ENCODE data around the gene MAP6. TPM values are rescaled to one million over a fixed set of nuclear protein-coding genes. Genes with fewer than 3 reads are reported as not detected.

The MAP6 gene
- total RNA-seq, 3 donors from 2014 or later (not counting 1 experiment from before 2014, with no cell fraction given), result not detected

DNA sequence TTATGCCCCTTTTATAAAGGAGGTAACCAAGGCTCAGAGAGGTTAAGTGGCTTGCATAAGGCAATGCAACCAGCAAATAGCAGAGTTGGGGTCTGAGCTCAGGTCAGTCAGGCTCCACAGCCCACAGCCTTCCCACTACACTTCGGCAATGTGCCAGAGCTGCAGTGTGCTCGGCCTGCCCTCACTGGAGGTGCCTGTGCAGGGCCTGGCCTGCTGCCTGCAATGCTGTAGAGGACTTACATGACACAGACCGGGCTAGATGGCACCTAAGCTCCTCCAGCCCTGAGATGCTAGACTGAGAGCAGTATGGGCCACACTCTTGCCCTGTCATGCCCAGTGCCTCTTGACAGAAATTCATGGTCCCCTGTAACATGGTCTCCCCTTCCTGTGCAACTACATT lies 57.0 kb downstream of the MAP6 start:
- no peaks in the 10 kb centered on the region for H3K9me3 Mint-ChIP-seq
- no peak for ATAC-seq
- H3K4me3 Mint-ChIP-seq, result no peak overlapping the region
- H3K27ac Mint-ChIP-seq, result no peak overlapping the region
- no peak overlapping the region for H3K4me3 ChIP-seq (ENCODE audit: low read length)
- no peak overlapping the region for H3K27ac ChIP-seq (ENCODE audit: low read length)
- WGBS (ENCODE audit: insufficient coverage), result 86% methylated on average over 3 of the region's 3 CpGs
- no peaks in the 10 kb centered on the region for H3K36me3 Mint-ChIP-seq
- intact Hi-C loops (cut with micrococcal nuclease), result no loop called here
- H3K27me3 ChIP-seq (ENCODE audit: control insufficient read depth, insufficient read depth, low read length), result no peaks in the 10 kb centered on the region
- H3K4me1 Mint-ChIP-seq, result no peaks in the 10 kb centered on the region
- no peak for TF ChIP-seq CTCF (IDR thresholded peaks at IDR 0.05)
- no peak for DNase-seq
- peaks cover 4 to 8% of the 10 kb centered on the region in 2 donors for H3K27me3 Mint-ChIP-seq (ENCODE audit: low read depth in 2 of 2)
- no peaks in the 10 kb centered on the region for H3K4me1 ChIP-seq (ENCODE audit: control insufficient read depth, insufficient read depth, low read length)
- no peaks in the 10 kb centered on the region for H3K36me3 ChIP-seq (ENCODE audit: control insufficient read depth, insufficient read depth, low read length)
- H3K9me3 ChIP-seq (ENCODE audit: control insufficient read depth, insufficient read depth, low read length), result no peaks in the 10 kb centered on the region

DNA sequence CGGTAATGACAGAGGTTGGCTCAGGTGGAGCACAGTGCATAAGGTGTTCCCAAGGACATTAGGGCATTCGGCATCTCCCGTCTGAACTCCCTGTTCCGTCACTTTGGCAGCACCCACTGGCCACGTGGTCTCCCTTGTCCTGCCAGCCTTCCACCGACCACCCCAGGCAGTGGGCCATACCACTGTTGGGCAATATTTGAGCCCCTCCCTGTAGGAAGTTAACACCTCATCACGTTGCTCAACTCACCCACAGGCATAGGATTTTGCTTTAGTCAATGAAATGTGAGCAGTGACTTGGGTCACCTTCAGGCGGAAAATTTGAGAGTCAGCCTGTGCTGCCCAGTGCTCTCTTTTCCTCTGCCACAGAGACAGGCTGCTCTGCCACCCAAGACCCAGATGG lies 62.7 kb downstream of the MAP6 start:
- Histone ChIP-seq H3K4me1 (ENCODE audit: control insufficient read depth, insufficient read depth, low read length) (no peaks in the 10 kb centered on the region), H3K27me3 (ENCODE audit: control insufficient read depth, insufficient read depth, low read length) (no peaks in the 10 kb centered on the region), H3K36me3 (ENCODE audit: control insufficient read depth, insufficient read depth, low read length) (no peaks in the 10 kb centered on the region), H3K4me3 (ENCODE audit: low read length) (no peak overlapping the region), H3K9me3 (ENCODE audit: control insufficient read depth, insufficient read depth, low read length) (no peaks in the 10 kb centered on the region), H3K27ac (ENCODE audit: low read length) (no peak overlapping the region)
- TF ChIP-seq CTCF (IDR thresholded peaks at IDR 0.05), result no peak
- H3K9me3 Mint-ChIP-seq, result no peaks in the 10 kb centered on the region
- no peaks in the 10 kb centered on the region for H3K36me3 Mint-ChIP-seq
- peaks cover 12 to 53% of the 10 kb centered on the region in 2 donors for H3K27me3 Mint-ChIP-seq (ENCODE audit: low read depth in 2 of 2)
- intact Hi-C loops (cut with micrococcal nuclease), result no loop called here
- ATAC-seq (no peak), DNase-seq (no peak)
- H3K27ac Mint-ChIP-seq, result no peak overlapping the region
- no peaks in the 10 kb centered on the region for H3K4me1 Mint-ChIP-seq
- H3K4me3 Mint-ChIP-seq, result no peak overlapping the region
- 83% methylated on average over 8 of the region's 8 CpGs for WGBS (ENCODE audit: insufficient coverage)

- ATAC-seq (no peak), DNase-seq (no peak)
- H3K36me3 ChIP-seq (ENCODE audit: control insufficient read depth, insufficient read depth, low read length), result no peaks in the 10 kb centered on the region
- no peak overlapping the region for H3K4me3 Mint-ChIP-seq
- 90% methylated on average over 16 of the region's 16 CpGs for WGBS (ENCODE audit: insufficient coverage)
- H3K27ac ChIP-seq (ENCODE audit: low read length), result no peak overlapping the region
- no peak overlapping the region for H3K27ac Mint-ChIP-seq
- H3K36me3 Mint-ChIP-seq, result no peaks in the 10 kb centered on the region
- H3K4me1 Mint-ChIP-seq, result no peaks in the 10 kb centered on the region
- H3K4me3 ChIP-seq (ENCODE audit: low read length), result no peak overlapping the region
- no peaks in the 10 kb centered on the region for H3K4me1 ChIP-seq (ENCODE audit: control insufficient read depth, insufficient read depth, low read length)
- intact Hi-C loops (cut with micrococcal nuclease), result no loop called here
- no peak for TF ChIP-seq CTCF (IDR thresholded peaks at IDR 0.05)
- H3K9me3 Mint-ChIP-seq, result no peaks in the 10 kb centered on the region
- H3K27me3 Mint-ChIP-seq (ENCODE audit: low read depth in 2 of 2), result peaks cover 12 to 53% of the 10 kb centered on the region in 2 donors
- no peaks in the 10 kb centered on the region for H3K27me3 ChIP-seq (ENCODE audit: control insufficient read depth, insufficient read depth, low read length)
- no peaks in the 10 kb centered on the region for H3K9me3 ChIP-seq (ENCODE audit: control insufficient read depth, insufficient read depth, low read length)
These were observed 64.8 kb downstream of the MAP6 start for GRCh38 chr11:75603791-75604736.

Measured in natural killer cell (primary cell).